IPS-18a (cell line): ENCODE data around the gene PPP1R1B.

Experiments
- H3K27ac ChIP-seq: one replicate; pipeline ENCODE4 v1.5.1; 2013; ENCODE audit warnings: low read length
- H3K27me3 ChIP-seq: one replicate; pipeline ENCODE4 v1.6.1; 2013; ENCODE audit warnings: mild to moderate bottlenecking, low read length; ENCODE audit not compliant: control insufficient read depth, insufficient read depth
- H3K36me3 ChIP-seq: one replicate; pipeline ENCODE4 v1.6.1; 2013; ENCODE audit warnings: low read depth, low read length; ENCODE audit not compliant: control insufficient read depth
- H3K4me1 ChIP-seq: one replicate; pipeline ENCODE4 v1.6.1; 2013; ENCODE audit warnings: low read depth, low read length; ENCODE audit not compliant: control insufficient read depth
- H3K4me3 ChIP-seq: one replicate; pipeline ENCODE4 v1.5.1; 2013; ENCODE audit warnings: low read length
- H3K9ac ChIP-seq: one replicate; pipeline ENCODE4 v1.6.1; 2013; ENCODE audit warnings: mild to moderate bottlenecking, low read length, moderate library complexity
- H3K9me3 ChIP-seq: one replicate; pipeline ENCODE4 v1.6.1; 2013; ENCODE audit warnings: low read depth, low read length; ENCODE audit not compliant: control insufficient read depth

The PPP1R1B gene

GRCh38 chr17:39652587-39653315 lies 26.0 kb downstream of the PPP1R1B start:
- no peak overlapping the region for H3K9ac ChIP-seq

DNA sequence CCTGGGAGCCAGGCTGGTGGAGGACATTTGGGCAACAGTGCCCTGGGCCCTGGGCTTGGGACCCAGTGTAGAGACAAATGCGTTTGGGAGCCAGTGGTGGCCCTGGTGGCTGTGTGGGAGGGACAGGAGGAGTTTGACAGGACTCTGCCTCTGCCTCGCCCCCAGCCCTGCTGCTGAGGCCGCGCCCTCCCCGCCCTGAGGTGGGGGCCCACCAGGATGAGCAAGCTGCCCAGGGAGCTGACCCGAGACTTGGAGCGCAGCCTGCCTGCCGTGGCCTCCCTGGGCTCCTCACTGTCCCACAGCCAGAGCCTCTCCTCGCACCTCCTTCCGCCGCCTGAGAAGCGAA lies 26.5 kb downstream of the PPP1R1B start:
- Histone ChIP-seq H3K4me1 (peaks cover 15% of the 10 kb centered on the region), H3K27ac (no peak overlapping the region), H3K9ac (no peak overlapping the region)

More at GRCh38 chr17:39652587-39653315, 26.0 kb downstream of the PPP1R1B start:
- H3K4me3 ChIP-seq, result no peak overlapping the region
- peak overlapping the region; percentile 49 for H3K27ac ChIP-seq
- peaks cover 2% of the 10 kb centered on the region for H3K36me3 ChIP-seq
- no peaks in the 10 kb centered on the region for H3K9me3 ChIP-seq
- H3K4me1 ChIP-seq, result peaks cover 15% of the 10 kb centered on the region
- H3K27me3 ChIP-seq, result no peaks in the 10 kb centered on the region

GRCh38 chr17:39653662-39654331 lies 27.0 kb downstream of the PPP1R1B start:
- Histone ChIP-seq H3K36me3 (peaks cover 2% of the 10 kb centered on the region), H3K4me1 (peaks cover 15% of the 10 kb centered on the region), H3K9ac (no peak overlapping the region), H3K4me3 (no peak overlapping the region), H3K27me3 (no peaks in the 10 kb centered on the region), H3K9me3 (no peaks in the 10 kb centered on the region), H3K27ac (no peak overlapping the region)

More for the DNA sequence above, 26.5 kb downstream of the PPP1R1B start:
- Histone ChIP-seq H3K36me3 (peaks cover 2% of the 10 kb centered on the region), H3K9me3 (no peaks in the 10 kb centered on the region), H3K27me3 (no peaks in the 10 kb centered on the region), H3K4me3 (no peak overlapping the region)

DNA sequence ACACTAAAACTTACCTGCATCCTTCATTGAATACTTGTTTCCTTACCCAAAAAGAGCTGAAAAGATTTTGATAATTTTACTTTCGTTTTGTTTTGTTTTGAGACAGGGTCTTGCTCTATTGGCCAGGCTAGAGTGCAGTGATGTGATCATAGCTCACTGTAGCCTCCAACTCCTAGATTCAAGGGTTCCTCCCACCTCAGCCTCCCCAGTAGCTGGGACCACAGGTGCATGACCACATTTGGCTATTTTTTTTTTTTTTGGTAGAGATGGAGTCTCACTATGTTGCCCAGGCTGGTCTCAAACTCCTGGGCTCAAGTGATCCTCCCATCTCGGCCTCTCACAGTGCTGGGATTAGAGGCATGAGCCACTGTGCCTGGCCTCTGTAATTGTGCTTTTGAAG lies 28.4 kb downstream of the PPP1R1B start:
- Histone ChIP-seq H3K9ac (no peak overlapping the region), H3K4me3 (no peak overlapping the region), H3K9me3 (no peaks in the 10 kb centered on the region), H3K27ac (no peak overlapping the region), H3K27me3 (no peaks in the 10 kb centered on the region), H3K4me1 (peaks cover 15% of the 10 kb centered on the region), H3K36me3 (no peaks in the 10 kb centered on the region)

DNA sequence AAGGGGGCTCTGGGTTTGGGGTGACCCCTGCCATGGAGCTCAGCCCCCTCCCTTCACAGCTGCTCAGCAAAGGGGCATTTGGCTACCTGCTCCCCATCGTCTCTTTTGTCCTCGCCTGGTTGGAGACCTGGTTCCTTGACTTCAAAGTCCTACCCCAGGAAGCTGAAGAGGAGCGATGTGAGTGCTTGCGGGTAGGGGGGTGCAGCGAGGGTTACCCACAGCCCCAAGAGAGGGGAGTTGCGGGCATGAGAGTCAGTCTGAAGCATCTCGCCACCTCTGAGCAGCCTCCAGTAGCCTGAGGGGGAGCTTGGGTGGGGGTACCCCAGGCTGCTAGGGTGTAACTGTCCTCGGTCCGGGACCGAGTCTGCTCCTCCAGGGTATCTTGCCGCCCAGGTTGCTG lies 31.6 kb downstream of the PPP1R1B start:
- H3K4me3 ChIP-seq, result no peak overlapping the region
- H3K4me1 ChIP-seq, result peaks cover 6% of the 10 kb centered on the region
- no peak overlapping the region for H3K27ac ChIP-seq
- H3K9ac ChIP-seq, result no peak overlapping the region
- H3K36me3 ChIP-seq, result peaks cover 3% of the 10 kb centered on the region
- no peaks in the 10 kb centered on the region for H3K27me3 ChIP-seq
- H3K9me3 ChIP-seq, result no peaks in the 10 kb centered on the region

GRCh38 chr17:39658760-39659159 lies 32.0 kb downstream of the PPP1R1B start:
- H3K9ac ChIP-seq, result no peak overlapping the region
- peaks cover 6% of the 10 kb centered on the region for H3K4me1 ChIP-seq
- H3K9me3 ChIP-seq, result no peaks in the 10 kb centered on the region
- peaks cover 3% of the 10 kb centered on the region for H3K36me3 ChIP-seq
- H3K4me3 ChIP-seq, result no peak overlapping the region
- no peak overlapping the region for H3K27ac ChIP-seq
- H3K27me3 ChIP-seq, result no peaks in the 10 kb centered on the region

- H3K9me3 ChIP-seq, result no peaks in the 10 kb centered on the region
- H3K27ac ChIP-seq, result no peak overlapping the region
- no peak overlapping the region for H3K4me3 ChIP-seq
- no peak overlapping the region for H3K9ac ChIP-seq
- no peaks in the 10 kb centered on the region for H3K27me3 ChIP-seq
- peaks cover 11% of the 10 kb centered on the region for H3K4me1 ChIP-seq
- peaks cover 3% of the 10 kb centered on the region for H3K36me3 ChIP-seq
Measured at GRCh38 chr17:39659279-39660010, 32.7 kb downstream of the PPP1R1B start.

DNA sequence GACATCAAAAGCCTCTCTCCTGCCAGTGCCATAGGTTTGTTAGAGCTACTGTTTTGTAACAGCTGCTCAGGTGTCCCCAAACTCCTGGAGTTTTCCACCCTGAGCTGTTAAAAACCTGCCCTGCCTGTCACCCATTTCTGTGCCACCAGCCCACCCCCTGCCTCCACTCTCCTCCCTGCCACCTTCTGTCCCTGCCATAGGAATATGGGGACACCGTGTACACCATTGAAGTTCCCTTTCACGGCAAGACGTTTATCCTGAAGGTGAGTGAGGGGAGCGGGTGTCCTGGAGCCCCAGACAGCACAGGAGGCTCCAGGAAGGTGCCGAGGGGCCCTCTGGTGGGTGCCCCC lies 33.2 kb downstream of the PPP1R1B start:
- Histone ChIP-seq H3K27ac (no peak overlapping the region), H3K4me1 (peaks cover 15% of the 10 kb centered on the region), H3K9me3 (no peaks in the 10 kb centered on the region), H3K9ac (no peak overlapping the region), H3K27me3 (no peaks in the 10 kb centered on the region), H3K4me3 (no peak overlapping the region), H3K36me3 (peaks cover 3% of the 10 kb centered on the region)

DNA sequence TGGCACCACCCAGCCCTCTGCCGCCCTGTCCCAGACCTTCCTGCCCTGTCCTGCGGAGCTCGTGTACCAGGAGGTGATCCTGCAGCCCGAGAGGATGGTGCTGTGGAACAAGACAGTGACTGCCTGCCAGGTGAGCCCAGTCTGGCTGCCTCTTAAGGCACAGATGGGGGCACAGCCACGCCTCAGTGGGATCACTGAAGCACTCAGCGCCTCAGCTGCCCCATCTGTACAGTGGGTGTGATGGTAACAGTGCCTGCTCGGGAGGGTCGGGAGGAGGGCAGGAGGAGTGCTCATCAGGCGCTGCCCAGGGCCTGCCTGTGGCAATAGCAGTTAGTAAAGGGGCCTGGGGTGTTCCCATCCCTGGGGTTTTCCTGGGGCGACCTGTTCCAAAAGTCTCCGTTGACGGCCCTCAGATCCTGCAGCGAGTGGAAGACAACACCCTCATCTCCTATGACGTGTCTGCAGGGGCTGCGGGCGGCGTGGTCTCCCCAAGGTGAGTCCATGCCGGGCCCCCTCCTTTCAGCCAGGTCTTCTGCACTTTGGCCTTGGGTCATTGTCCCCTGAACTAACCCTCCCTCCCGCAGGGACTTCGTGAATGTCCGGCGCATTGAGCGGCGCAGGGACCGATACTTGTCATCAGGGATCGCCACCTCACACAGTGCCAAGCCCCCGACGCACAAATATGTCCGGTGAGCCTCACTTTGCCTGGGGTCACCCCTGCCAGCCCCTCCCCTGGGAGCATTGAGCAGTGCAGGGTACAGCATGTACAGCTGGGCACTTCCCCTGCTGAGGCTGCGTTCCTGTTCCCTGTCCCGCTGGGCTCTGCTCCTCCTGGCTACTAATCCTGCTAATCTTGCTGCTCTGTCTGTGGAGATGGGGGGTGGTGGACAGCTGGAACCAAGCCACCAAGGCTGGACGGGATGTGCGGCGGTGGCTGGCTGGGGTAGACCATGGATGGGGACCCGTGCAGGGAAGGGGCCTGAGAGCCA lies 33.9 kb downstream of the PPP1R1B start:
- peaks cover 15% of the 10 kb centered on the region for H3K4me1 ChIP-seq
- no peaks in the 10 kb centered on the region for H3K27me3 ChIP-seq
- H3K9ac ChIP-seq, result no peak overlapping the region
- peaks cover 3% of the 10 kb centered on the region for H3K36me3 ChIP-seq
- H3K9me3 ChIP-seq, result no peaks in the 10 kb centered on the region
- no peak overlapping the region for H3K4me3 ChIP-seq
- no peak overlapping the region for H3K27ac ChIP-seq

GRCh38 chr17:39661744-39662541 lies 35.2 kb downstream of the PPP1R1B start:
- Histone ChIP-seq H3K4me1 (peaks cover 16% of the 10 kb centered on the region), H3K27ac (no peak overlapping the region), H3K4me3 (no peak overlapping the region), H3K9ac (no peak overlapping the region), H3K9me3 (no peaks in the 10 kb centered on the region), H3K36me3 (peaks cover 3% of the 10 kb centered on the region), H3K27me3 (peaks cover 12% of the 10 kb centered on the region)
